22Rv1 (cell line): Measurements from ENCODE around the gene CYB561A3.

Source experiments
- ZFX ChIP-seq: fragments of 450-650 bp; IDR thresholded peaks from 2 replicates; pipeline ENCODE4 v1.6.1; 2017; ENCODE audit warnings: antibody characterized with exemption, borderline replicate concordance
- TF ChIP-seq, protein P1 (sequence below): fragments of 450-650 bp; IDR thresholded peaks from 2 replicates; pipeline ENCODE4 v1.5.1; 2017; ENCODE audit warnings: mild to moderate bottlenecking

DNA sequence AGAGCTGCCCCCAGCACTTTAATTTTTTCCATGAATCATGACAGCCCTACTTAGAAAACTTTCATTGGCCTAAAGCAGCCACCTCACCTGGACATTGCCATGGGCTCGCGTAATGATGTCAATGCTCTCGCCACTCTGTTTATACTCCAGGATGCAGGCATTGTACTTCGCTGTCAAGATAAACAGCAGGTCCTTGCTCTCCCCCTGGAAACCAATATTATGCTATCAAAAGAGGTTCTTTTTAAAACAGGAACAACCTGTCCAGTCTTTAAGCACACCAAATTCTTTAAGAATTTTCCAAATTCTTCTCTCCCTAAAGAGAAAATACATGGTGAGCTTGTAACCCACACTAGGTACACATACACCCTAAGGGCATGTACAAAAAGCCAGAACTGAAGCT lies 31.8 kb downstream of the CYB561A3 start:
- TF ChIP-seq, protein P1, sequence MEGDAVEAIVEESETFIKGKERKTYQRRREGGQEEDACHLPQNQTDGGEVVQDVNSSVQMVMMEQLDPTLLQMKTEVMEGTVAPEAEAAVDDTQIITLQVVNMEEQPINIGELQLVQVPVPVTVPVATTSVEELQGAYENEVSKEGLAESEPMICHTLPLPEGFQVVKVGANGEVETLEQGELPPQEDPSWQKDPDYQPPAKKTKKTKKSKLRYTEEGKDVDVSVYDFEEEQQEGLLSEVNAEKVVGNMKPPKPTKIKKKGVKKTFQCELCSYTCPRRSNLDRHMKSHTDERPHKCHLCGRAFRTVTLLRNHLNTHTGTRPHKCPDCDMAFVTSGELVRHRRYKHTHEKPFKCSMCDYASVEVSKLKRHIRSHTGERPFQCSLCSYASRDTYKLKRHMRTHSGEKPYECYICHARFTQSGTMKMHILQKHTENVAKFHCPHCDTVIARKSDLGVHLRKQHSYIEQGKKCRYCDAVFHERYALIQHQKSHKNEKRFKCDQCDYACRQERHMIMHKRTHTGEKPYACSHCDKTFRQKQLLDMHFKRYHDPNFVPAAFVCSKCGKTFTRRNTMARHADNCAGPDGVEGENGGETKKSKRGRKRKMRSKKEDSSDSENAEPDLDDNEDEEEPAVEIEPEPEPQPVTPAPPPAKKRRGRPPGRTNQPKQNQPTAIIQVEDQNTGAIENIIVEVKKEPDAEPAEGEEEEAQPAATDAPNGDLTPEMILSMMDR: no peak
- no peak for TF ChIP-seq ZFX
